Fibroblast of pulmonary artery (primary cell): Measurements from ENCODE around the gene HOXA4.

Experiments
- DNase-seq: peaks from one replicate; pipeline ENCODE4 v3.0.0-alpha.2; 2010; ENCODE audit warnings: low read depth
- H3K4me3 ChIP-seq: replicated peaks from 2 replicates; pipeline ENCODE4 v1.5.1; 2011; ENCODE audit warnings: low read depth, mild to moderate bottlenecking, control low read depth, low read length, moderate library complexity
- CTCF ChIP-seq: IDR thresholded peaks from 2 replicates; pipeline ENCODE4 v1.5.1; 2011; ENCODE audit warnings: mild to moderate bottlenecking, control low read depth, low read length, inconsistent platforms; ENCODE audit errors: missing control alignments

Gene HOXA4

DNA sequence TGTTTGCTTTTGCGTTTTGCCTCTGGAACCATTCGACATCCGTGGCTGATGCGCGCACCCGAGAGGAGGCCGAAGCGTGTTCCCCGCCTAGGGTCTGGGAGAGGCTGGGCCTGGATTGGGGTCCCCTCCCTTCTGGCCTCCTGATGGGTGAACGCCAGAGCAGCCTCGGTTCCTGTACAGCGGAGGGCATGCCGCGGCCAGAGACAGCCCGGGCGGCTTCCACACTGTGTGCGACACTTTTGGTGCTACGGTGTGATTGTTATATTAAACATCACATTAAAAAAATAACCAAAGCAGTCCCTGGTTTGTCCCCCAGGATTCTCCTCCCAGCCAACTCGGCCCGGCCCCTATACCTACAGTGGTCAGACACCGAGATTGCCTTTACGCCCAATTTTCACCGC is 29.6 kb upstream of the HOXA4 start:
- no peak for DNase-seq
- no peak for TF ChIP-seq CTCF
- no peak overlapping the region for H3K4me3 ChIP-seq

DNA sequence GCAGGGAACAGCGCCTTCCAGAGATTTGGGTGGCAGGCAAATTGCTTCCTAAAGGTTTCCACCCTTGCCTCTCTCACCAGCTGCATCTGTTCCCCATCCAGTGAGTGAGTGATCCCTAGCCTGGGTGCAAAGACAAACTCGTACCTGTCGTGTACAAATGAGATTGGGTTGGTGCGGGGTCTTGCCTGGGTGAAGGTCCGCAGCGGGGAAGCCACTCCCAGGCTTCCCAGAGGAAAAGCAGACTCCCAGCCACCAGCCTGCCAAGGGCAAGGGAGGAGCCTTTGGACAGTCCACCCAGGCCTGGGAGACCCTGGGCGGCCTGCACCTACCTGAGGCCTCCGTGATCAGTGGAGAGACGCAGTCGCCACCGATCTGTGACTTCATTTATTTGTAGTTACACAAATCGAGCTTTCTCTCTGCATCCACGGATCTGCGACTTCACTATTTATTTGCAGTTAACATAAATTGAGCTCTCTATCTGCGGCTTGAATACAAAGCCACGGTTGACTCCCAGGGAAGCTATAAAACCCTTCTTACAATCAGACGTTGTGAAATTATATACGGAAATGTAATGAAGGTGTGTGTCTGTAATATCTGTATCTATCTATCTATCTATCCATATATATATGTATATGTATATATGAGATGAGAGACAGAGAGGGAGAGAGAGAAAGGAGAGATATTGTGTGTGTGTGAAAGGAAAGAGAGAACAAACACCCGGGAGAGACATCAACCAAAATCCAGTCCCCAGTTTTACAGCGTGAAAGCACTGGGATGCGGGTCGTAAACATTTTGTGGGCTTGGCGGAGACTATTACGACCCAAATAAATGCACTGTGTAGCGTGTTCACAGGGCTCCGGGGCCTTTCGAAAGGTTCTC is 28.9 kb upstream of the HOXA4 start:
- no peak overlapping the region for H3K4me3 ChIP-seq
- no peak for DNase-seq
- no peak for TF ChIP-seq CTCF

DNA sequence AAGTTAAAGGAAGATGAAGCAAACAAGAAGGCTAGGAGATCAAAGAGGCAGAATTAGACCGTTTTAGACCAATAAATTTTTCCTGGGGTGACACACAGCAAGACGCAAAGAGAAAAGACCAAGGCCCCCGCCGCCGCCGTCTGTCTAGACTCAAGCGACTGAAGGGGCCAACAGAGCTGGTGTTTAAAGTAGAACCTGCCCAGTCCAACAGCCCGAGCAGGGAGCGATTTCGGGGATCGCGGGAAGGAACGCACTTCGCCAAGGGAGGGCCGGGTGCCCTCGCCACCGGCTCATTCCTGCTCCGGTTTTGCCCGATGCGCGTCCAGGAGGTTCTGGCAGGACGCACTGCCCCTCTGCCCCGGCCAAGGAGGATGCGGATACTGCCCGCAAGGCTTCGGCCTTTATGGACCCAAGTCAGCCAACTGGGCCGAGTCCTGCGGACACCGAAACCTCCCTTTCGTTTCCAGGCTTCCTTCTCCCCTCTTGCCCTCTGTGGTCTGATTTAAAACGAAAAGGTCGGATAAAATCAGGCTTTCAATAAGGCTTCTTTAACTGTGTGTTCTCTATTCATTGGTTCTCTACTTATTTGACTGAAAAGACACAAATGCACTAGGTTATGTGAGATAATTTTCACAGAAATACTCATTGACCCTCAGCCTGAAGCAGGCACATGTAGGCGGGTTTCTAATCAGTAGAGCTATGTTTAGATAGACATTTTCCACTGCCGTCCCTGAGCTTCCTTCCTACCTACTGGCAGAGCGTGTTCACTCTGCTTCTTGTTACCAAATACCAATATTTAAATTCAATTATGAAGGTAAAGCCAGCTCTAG is 28.1 kb upstream of the HOXA4 start:
- H3K4me3 ChIP-seq = no peak overlapping the region
- TF ChIP-seq CTCF = no peak
- DNase-seq = no peak

DNA sequence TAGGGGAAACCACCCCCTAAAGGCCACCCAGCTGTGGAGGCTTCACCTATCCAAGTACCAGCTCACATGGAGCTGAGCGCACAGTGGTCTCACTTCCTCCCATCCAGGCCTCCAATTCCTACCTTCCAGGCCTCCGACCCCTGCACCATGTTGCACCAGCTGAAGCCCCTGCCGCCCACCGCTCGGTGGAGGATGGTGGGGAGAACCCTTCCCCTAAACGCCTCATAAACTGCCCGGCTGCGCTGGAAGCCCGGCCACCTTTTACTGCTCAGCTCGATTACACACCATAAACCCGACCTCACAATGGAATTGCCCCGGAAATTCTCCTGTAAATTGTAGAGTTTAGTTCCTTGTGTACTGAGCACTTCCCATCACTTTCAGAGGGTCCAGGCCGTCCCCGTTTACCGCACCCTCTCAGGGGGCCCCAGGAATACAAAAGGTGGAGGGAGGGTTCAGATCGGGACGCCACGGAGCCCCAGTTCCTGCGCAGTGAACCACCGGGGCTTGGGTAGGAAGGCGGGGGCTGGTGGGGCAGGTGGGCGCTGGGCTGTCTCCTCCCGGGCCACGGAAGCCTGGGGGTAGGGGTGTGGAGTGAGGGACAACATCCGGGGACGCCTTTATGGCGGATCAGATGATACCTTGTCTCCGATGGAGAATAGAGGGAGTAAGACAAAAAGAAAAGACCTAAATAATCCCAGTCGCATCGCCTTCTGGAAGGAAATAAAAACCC is 27.3 kb upstream of the HOXA4 start:
- DNase-seq = no peak
- TF ChIP-seq CTCF = no peak
- H3K4me3 ChIP-seq = no peak overlapping the region

- H3K4me3 ChIP-seq = no peak overlapping the region
- no peak for TF ChIP-seq CTCF
- DNase-seq = no peak
Measured at GRCh38 chr7:27156916-27157701, 26.6 kb upstream of the HOXA4 start.

- no peak within 1 kb of the TSS for H3K4me3 ChIP-seq
- DNase-seq = no peak
- no peak for TF ChIP-seq CTCF
Measured at GRCh38 chr7:27156508-27156898, 25.9 kb upstream of the HOXA4 start, which contains the start of gene HOXA7. Gene HOXA7 (minus strand): TSS chr7:27156675. CDS start chr7:27156545, 130 bp downstream.
